Measurements from ENCODE around the gene TTC12.
"Not testable (repeated sequence)": the region's sequence is repeated elsewhere in the genome, so short reads cannot be mapped to it uniquely, and the experiment has no call there.

TTC12 gene

GRCh38 chr11:113286509-113287497 lies 27.6 kb upstream of the TTC12 start:
- DNase-seq (ENCODE audit: low spot score): no peak

GRCh38 chr11:113287801-113288200 lies 26.6 kb upstream of the TTC12 start:
- no peak for DNase-seq (ENCODE audit: low spot score)

- DNase-seq (ENCODE audit: low spot score): no peak
These were observed 26.0 kb upstream of the TTC12 start for GRCh38 chr11:113288286-113288863.

GRCh38 chr11:113289431-113290187 lies 24.8 kb upstream of the TTC12 start:
- DNase-seq (ENCODE audit: low spot score): peak; percentile 44

- DNase-seq (ENCODE audit: low spot score): no peak
These were observed 20.4 kb upstream of the TTC12 start for GRCh38 chr11:113293936-113294335.

GRCh38 chr11:113295993-113296392 lies 18.4 kb upstream of the TTC12 start:
- no peak for DNase-seq (ENCODE audit: low spot score)

GRCh38 chr11:113296447-113297205 lies 17.8 kb upstream of the TTC12 start:
- DNase-seq (ENCODE audit: low spot score): no peak

GRCh38 chr11:113298496-113298895 lies 15.9 kb upstream of the TTC12 start:
- DNase-seq (ENCODE audit: low spot score): not testable (repeated sequence)

- no peak for DNase-seq (ENCODE audit: low spot score)
These were observed 9.5 kb upstream of the TTC12 start for GRCh38 chr11:113304916-113305315.

GRCh38 chr11:113305440-113306336 lies 8.7 kb upstream of the TTC12 start:
- DNase-seq (ENCODE audit: low spot score): peak; percentile 74

- no peak for DNase-seq (ENCODE audit: low spot score)
These were observed 5.8 kb upstream of the TTC12 start for GRCh38 chr11:113308601-113309000.

- DNase-seq (ENCODE audit: low spot score): no peak
These were observed 2.8 kb upstream of the TTC12 start for GRCh38 chr11:113311536-113311935.

- DNase-seq (ENCODE audit: low spot score): no peak
These were observed 782 bp upstream of the TTC12 start for GRCh38 chr11:113313601-113314000.

- DNase-seq (ENCODE audit: low spot score): no peak
These were observed 356 bp upstream of the TTC12 start for GRCh38 chr11:113314065-113314388.

GRCh38 chr11:113315811-113316210 lies 1.4 kb downstream of the TTC12 start:
- no peak for DNase-seq (ENCODE audit: low spot score)

GRCh38 chr11:113316256-113316655 lies 1.9 kb downstream of the TTC12 start:
- DNase-seq (ENCODE audit: low spot score): no peak

- no peak for DNase-seq (ENCODE audit: low spot score)
These were observed 3.0 kb downstream of the TTC12 start for GRCh38 chr11:113317339-113317738.

- no peak for DNase-seq (ENCODE audit: low spot score)
These were observed 4.7 kb downstream of the TTC12 start for GRCh38 chr11:113319085-113319484.

GRCh38 chr11:113322158-113322557 lies 7.8 kb downstream of the TTC12 start:
- DNase-seq (ENCODE audit: low spot score): no peak

GRCh38 chr11:113324250-113324649 lies 9.9 kb downstream of the TTC12 start:
- no peak for DNase-seq (ENCODE audit: low spot score)

GRCh38 chr11:113329725-113330124 lies 15.3 kb downstream of the TTC12 start:
- DNase-seq (ENCODE audit: low spot score): no peak
